ENCODE data around the gene ZNF711. TPM values are rescaled to one million over a fixed set of nuclear protein-coding genes. Genes with fewer than 3 reads are reported as not detected.
"Not testable (repeated sequence)": the region's sequence is repeated elsewhere in the genome, so short reads cannot be mapped to it uniquely, and the experiment has no call there.

The ZNF711 gene
- total RNA-seq (10 to 100 TPM in 1 of 4 donors, 1 to 10 TPM in 3; 6.4 to 10.1 (median 7.5) TPM), polyA plus RNA-seq (3.6 TPM)
- long read RNA-seq, donor 1, partial matches to known transcripts: 5 of 13 reads
- long read RNA-seq, donor 1, other reads (novel, unspliced or antisense): 5 of 13 reads
- long read RNA-seq, donor 2, partial matches to known transcripts: 0 of 5 reads
- long read RNA-seq, donor 2, other reads (novel, unspliced or antisense): 4 of 5 reads
- long read RNA-seq, donor 3, transcript ZNF711-201 (10 exons, 2,887 nt): major isoform, 8 of 20 reads
- long read RNA-seq, donor 3, partial matches to known transcripts: 2 of 20 reads
- long read RNA-seq, donor 3, other reads (novel, unspliced or antisense): 10 of 20 reads
- long read RNA-seq, donor 4, partial matches to known transcripts: 1 of 12 reads
- long read RNA-seq, donor 4, other reads (novel, unspliced or antisense): 8 of 12 reads

DNA sequence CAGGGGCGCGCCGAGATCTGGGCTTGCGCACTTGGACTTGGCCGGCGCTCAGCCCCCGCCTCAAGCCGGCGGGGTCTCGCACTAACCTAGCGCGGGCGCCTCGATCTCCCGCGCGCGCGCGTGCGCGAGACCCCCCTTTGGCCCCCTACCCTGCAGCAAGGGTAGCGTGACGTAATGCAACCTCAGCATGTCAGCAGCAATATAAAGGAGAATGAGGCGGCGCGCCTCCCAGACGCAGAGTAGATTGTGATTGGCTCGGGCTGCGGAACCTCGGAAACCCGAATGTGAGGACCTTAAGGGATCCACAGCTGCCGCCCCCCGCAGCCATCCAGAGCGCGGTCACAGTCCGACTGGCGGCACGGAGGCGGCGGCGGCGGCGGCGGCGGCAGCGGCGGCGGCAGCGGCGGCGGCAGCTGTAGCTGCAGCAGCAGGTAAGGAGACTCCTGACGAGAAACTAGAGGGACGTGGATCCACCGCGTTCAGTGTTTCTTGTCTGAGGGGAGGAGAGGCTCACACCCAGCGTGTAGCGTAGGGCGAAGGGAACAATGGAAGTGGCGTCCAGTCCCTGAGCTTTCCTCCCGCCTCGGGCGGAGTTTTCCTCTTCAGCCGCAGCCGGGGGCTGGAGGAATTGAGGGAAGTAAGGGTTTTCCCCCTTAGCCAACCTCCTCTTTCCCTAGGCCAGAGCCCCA, at the start of gene ZNF711, which contains the start of gene SATL1:
ZNF711 (plus strand) TSS at position 231 of the 689 bp plus-strand sequence. CDS start 3,582 bp downstream, outside the sequence.
SATL1 (minus strand) TSS at position 19 of the 689 bp plus-strand sequence. CDS start 134,811 bp downstream, outside the sequence.
- DNase-seq: peak; percentile 55 to 76 (median 73)
- peak within 1 kb of the TSS; percentile 9 for H3K27ac ChIP-seq (ENCODE audit: low read length)
- no peaks in the 10 kb centered on the region for H3K9me3 ChIP-seq (ENCODE audit: control insufficient read depth, low read length)
- peak; percentile 91 to 92 for ATAC-seq
- H3K4me3 ChIP-seq (ENCODE audit: low read length): peak within 1 kb of the TSS; percentile 78
- no peaks in the 10 kb centered on the region for H3K4me1 ChIP-seq (ENCODE audit: control insufficient read depth, insufficient read depth, low read length)
- intact Hi-C loops (cut with DNase I): no loop called here
- H3K27me3 ChIP-seq (ENCODE audit: control insufficient read depth, insufficient read depth): no peaks in the 10 kb centered on the region
- under 1% methylated on average over 63 of the region's 65 CpGs for WGBS

- Histone ChIP-seq H3K9me3 (ENCODE audit: control insufficient read depth, low read length) (no peaks in the 10 kb centered on the region), H3K4me1 (ENCODE audit: control insufficient read depth, insufficient read depth, low read length) (no peaks in the 10 kb centered on the region), H3K27me3 (ENCODE audit: control insufficient read depth, insufficient read depth) (no peaks in the 10 kb centered on the region), H3K27ac (ENCODE audit: low read length) (no peak overlapping the region), H3K4me3 (ENCODE audit: low read length) (no peak overlapping the region)
- intact Hi-C loops (cut with DNase I): no loop called here
- ATAC-seq: no peak
- 80% methylated on average over 1 of the region's 1 CpG for WGBS
- no peak for DNase-seq
Observed at GRCh38 chrX:85196319-85196718, 47.5 kb upstream of the ZNF711 start.

DNA sequence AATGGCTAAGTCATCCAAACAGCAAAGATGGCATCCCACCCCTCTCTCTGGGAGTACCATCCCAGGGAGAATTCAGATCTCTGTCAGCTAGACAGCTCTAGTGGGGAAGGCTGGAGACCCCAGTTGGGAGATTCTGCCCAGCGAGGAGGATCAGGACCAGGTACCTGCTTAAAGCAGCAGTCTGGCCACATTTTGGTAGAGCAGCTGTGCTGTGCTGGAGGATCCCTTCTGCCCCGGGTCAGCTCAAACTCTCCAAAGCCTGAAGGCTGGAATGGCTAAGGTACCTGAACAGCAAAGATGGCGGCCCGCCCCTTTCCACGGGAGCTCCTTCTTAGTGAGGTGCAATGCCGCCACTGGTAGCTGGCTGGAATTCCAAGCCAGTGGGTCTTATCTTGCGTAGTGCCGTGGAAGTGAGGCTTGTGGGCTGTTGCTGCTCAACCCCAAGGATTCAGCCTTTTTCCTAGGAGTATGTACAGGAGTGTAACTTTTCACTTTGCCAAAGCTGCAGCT, 40.3 kb upstream of the ZNF711 start:
- intact Hi-C loops (cut with DNase I): no loop called here
- Histone ChIP-seq H3K4me3 (ENCODE audit: low read length) (no peak overlapping the region), H3K27me3 (ENCODE audit: control insufficient read depth, insufficient read depth) (no peaks in the 10 kb centered on the region), H3K9me3 (ENCODE audit: control insufficient read depth, low read length) (no peaks in the 10 kb centered on the region), H3K4me1 (ENCODE audit: control insufficient read depth, insufficient read depth, low read length) (no peaks in the 10 kb centered on the region), H3K27ac (ENCODE audit: low read length) (no peak overlapping the region)
- no peak for DNase-seq
- WGBS: 94% methylated on average over 8 of the region's 8 CpGs
- ATAC-seq: no peak

GRCh38 chrX:85213792-85214530, 29.8 kb upstream of the ZNF711 start:
- Histone ChIP-seq H3K4me3 (ENCODE audit: low read length) (no peak overlapping the region), H3K27me3 (ENCODE audit: control insufficient read depth, insufficient read depth) (no peaks in the 10 kb centered on the region), H3K4me1 (ENCODE audit: control insufficient read depth, insufficient read depth, low read length) (no peaks in the 10 kb centered on the region), H3K27ac (ENCODE audit: low read length) (no peak overlapping the region), H3K9me3 (ENCODE audit: control insufficient read depth, low read length) (no peaks in the 10 kb centered on the region)
- intact Hi-C loops (cut with DNase I): no loop called here
- DNase-seq: no peak
- 79% methylated on average over 3 of the region's 3 CpGs for WGBS
- ATAC-seq: no peak

GRCh38 chrX:85215946-85216345, 27.8 kb upstream of the ZNF711 start:
- Histone ChIP-seq H3K4me1 (ENCODE audit: control insufficient read depth, insufficient read depth, low read length) (no peaks in the 10 kb centered on the region), H3K27me3 (ENCODE audit: control insufficient read depth, insufficient read depth) (no peaks in the 10 kb centered on the region), H3K27ac (ENCODE audit: low read length) (no peak overlapping the region), H3K4me3 (ENCODE audit: low read length) (no peak overlapping the region), H3K9me3 (ENCODE audit: control insufficient read depth, low read length) (no peaks in the 10 kb centered on the region)
- 69% methylated on average over 1 of the region's 1 CpG for WGBS
- intact Hi-C loops (cut with DNase I): no loop called here
- DNase-seq: no peak
- ATAC-seq: no peak

DNA sequence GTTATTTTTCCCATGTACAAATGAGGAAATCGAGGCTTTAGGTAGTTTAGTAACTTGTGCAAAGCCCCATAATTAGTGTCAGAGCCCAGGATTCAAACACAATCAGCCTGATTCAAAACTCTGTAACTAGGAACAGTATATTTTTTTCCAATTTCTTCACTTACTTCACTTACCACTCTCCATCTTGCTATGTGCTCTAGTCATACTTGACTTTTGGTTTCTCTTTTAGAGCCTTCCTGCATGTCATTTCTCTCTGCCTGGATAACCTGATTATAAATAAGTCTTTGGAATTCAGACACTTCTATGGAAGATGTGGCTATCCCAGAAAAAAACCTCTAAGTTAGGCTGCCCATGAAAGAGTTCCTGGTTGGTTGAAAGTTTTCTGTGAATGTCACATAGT, 22.4 kb upstream of the ZNF711 start:
- Histone ChIP-seq H3K4me3 (ENCODE audit: low read length) (no peak overlapping the region), H3K27ac (ENCODE audit: low read length) (no peak overlapping the region), H3K27me3 (ENCODE audit: control insufficient read depth, insufficient read depth) (no peaks in the 10 kb centered on the region), H3K4me1 (ENCODE audit: control insufficient read depth, insufficient read depth, low read length) (no peaks in the 10 kb centered on the region), H3K9me3 (ENCODE audit: control insufficient read depth, low read length) (no peaks in the 10 kb centered on the region)
- DNase-seq: no peak
- intact Hi-C loops (cut with DNase I): no loop called here
- ATAC-seq: no peak
- 74% methylated on average over 1 of the region's 1 CpG for WGBS

- intact Hi-C loops (cut with DNase I): no loop called here
- no peaks in the 10 kb centered on the region for H3K27me3 ChIP-seq (ENCODE audit: control insufficient read depth, insufficient read depth)
- ATAC-seq (no peak), DNase-seq (no peak)
- H3K27ac ChIP-seq (ENCODE audit: low read length): no peak overlapping the region
- no peaks in the 10 kb centered on the region for H3K9me3 ChIP-seq (ENCODE audit: control insufficient read depth, low read length)
- no peaks in the 10 kb centered on the region for H3K4me1 ChIP-seq (ENCODE audit: control insufficient read depth, insufficient read depth, low read length)
- WGBS: 45% methylated on average over 2 of the region's 2 CpGs
- H3K4me3 ChIP-seq (ENCODE audit: low read length): no peak overlapping the region
Observed at GRCh38 chrX:85223359-85223758, 20.4 kb upstream of the ZNF711 start.

- Histone ChIP-seq H3K4me1 (ENCODE audit: control insufficient read depth, insufficient read depth, low read length) (no peaks in the 10 kb centered on the region), H3K27me3 (ENCODE audit: control insufficient read depth, insufficient read depth) (no peaks in the 10 kb centered on the region), H3K27ac (ENCODE audit: low read length) (no peak overlapping the region), H3K9me3 (ENCODE audit: control insufficient read depth, low read length) (no peaks in the 10 kb centered on the region), H3K4me3 (ENCODE audit: low read length) (no peak overlapping the region)
- DNase-seq: no peak
- intact Hi-C loops (cut with DNase I): no loop called here
- 16% methylated on average over 2 of the region's 2 CpGs for WGBS
- ATAC-seq: no peak
Observed at GRCh38 chrX:85243155-85243554, 636 bp upstream of the ZNF711 start.

GRCh38 chrX:85244450-85245211, 840 bp downstream of the ZNF711 start:
- H3K27me3 ChIP-seq (ENCODE audit: control insufficient read depth, insufficient read depth): no peaks in the 10 kb centered on the region
- DNase-seq (peak; percentile 13 to 40 (median 34)), ATAC-seq (peak; percentile 68 to 70)
- intact Hi-C loops (cut with DNase I): no loop called here
- no peaks in the 10 kb centered on the region for H3K4me1 ChIP-seq (ENCODE audit: control insufficient read depth, insufficient read depth, low read length)
- H3K9me3 ChIP-seq (ENCODE audit: control insufficient read depth, low read length): no peaks in the 10 kb centered on the region
- peak overlapping the region; percentile 78 for H3K4me3 ChIP-seq (ENCODE audit: low read length)
- under 1% methylated on average over 42 of the region's 42 CpGs for WGBS
- H3K27ac ChIP-seq (ENCODE audit: low read length): peak overlapping the region; percentile 9

- DNase-seq; H3K27ac ChIP-seq (ENCODE audit: low read length); intact Hi-C loops (cut with DNase I); H3K4me3 ChIP-seq (ENCODE audit: low read length); H3K9me3 ChIP-seq (ENCODE audit: control insufficient read depth, low read length); H3K27me3 ChIP-seq (ENCODE audit: control insufficient read depth, insufficient read depth); H3K4me1 ChIP-seq (ENCODE audit: control insufficient read depth, insufficient read depth, low read length); ATAC-seq: not testable (repeated sequence)
- 93% methylated on average over 6 of the region's 6 CpGs for WGBS
Observed at GRCh38 chrX:85285286-85285685, 41.5 kb downstream of the ZNF711 start.
